GM19238 (cell line): ENCODE data around the gene INSC.
"Not testable (repeated sequence)": the region's sequence is repeated elsewhere in the genome, so short reads cannot be mapped to it uniquely, and the experiment has no call there.

ENCODE experiments used
- DNase-seq: peaks from one replicate; pipeline ENCODE4 v3.0.0; 2011; ENCODE audit warnings: low spot score; ENCODE audit not compliant: insufficient read length

Gene INSC, protein sequence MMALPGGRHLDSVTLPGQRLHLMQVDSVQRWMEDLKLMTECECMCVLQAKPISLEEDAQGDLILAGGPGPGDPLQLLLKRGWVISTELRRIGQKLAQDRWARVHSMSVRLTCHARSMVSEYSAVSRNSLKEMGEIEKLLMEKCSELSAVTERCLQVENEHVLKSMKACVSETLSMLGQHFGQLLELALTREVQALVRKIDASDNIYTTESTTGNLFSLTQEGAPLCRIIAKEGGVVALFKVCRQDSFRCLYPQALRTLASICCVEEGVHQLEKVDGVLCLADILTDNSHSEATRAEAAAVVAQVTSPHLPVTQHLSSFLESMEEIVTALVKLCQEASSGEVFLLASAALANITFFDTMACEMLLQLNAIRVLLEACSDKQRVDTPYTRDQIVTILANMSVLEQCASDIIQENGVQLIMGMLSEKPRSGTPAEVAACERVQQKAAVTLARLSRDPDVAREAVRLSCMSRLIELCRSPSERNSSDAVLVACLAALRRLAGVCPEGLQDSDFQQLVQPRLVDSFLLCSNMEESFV

DNA sequence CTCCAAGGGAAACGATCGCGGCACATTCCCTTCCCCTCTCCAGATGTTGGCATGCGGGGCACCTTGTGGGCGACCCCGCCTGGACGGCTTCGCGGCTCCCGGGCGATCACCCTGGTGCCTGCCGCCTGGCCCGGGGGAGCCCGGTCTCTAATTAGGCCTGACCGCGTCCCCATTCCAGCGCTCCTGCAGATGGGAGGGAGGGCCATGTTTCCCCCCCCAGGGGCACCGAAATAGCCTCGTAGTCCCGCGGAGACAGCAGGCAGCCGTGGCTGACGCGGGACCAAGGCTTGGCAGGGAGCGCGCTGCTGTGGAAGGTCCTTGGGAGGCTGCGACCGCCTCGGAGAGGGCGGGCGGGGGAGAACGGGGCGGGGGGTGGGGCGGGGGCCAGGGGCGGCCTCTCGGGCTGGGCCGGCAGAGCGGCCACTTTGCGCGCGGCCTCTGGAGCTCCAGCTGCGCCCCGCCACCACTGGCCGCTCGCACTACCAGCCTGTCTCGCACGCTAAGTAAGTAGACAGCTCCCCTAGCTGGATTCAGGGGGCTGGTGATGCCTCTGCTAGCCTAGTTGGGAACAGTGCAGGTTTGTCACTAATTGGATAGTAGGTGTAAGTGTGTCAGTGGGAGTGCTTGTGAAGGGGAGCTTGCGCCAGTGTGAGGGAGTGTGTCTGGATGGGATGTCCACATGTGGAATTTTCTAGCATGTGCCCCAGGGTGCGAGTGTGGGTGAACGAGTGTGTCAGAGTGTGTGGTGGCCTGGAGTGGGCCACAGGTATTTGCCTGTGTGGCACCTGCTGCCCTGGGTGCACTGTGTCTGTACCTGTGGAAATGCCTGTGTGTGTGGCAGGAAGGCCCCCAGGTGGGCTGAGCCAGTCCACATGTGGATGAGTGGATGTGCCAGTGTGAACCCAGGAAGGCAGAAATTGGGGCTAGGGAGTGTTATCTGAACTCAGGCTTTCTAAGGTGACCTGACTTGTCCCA lies at the start of gene INSC:
TSS of gene INSC (plus strand) at position 423 of the 975 bp plus-strand sequence. CDS start 34,252 bp downstream, outside the sequence.
- no peak for DNase-seq

DNA sequence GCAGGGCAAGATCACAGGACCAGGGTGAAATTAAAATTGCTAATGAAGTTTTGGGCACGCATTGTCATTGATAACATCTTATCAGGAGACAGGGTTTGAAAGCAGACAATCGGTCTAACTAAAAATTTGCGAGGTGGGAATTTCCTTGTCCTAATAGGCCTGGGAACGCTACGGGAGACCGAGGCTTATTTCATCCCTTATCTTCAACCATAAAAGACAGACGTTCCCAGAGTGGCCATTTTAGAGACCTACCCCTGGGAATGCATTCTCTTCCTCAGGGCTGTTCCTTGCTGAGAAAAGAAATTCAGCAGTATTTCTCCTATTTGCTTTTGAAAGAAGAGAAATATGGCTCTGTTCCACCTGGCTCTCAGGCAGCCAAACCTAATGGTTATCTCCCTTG lies 45.0 kb upstream of the INSC start:
- DNase-seq: not testable (repeated sequence)

DNA sequence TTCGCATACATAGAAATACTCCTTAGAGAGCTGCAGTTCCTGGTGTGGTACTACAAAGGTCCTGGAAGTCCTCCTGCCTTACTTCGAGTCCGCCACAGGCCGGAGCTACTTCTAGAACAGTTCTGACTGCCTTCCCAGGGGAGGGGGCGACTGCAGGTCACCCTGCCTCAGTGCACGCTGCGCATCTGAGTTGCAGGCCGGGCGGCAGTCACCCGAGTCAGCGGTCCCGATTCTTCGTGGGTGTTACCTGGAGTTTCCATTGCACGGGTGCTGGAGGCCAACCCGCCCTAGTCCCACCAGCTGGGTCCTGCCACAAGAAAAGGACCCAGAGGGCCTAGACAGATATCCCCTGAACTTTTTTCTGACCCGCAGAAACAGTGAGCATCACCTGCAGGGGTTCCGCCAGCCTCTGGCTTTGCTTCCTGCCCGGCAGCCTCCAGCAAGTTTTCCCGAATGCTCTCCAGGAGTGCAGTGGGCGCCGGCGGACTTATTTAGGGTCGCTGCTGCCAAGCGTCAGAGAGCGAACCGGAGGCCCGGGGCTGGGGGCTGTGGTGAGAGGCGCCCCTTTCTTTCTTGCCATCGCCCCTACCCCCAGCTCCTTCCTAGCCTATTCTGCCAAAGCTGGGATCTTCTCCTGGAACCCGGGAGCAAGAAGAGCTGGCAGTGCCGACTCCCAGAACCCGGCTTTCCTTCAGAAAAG lies 43.0 kb upstream of the INSC start:
- no peak for DNase-seq

DNA sequence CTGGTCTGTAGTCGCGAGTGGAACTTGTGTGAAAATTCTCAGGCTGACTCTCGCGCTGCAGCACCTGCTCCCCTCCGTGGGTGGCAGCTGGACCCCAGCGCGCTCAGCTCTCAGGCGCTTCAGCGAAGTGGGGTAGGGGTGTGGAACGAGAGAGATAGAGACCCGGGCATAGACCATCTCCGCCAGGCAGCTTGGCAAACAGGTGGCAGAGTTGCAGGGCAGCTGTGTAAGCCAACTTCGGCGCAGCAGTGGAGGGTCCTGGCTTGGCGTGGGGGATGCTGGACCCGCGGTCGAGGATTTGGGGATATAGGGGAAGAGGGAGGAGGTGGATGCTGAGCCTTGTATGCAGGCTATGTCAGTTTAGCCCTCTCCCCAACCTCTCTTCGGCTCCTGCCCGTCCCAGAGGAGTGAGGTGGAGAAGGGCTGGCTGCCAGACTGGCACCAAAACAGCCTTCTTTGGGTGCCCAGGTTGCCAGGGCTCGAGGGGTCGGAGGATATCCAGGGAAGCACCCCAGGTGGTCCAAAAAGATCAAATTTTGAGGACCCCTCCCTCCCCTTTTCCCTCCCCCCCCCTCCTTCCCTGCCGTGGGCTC lies 42.1 kb upstream of the INSC start:
- no peak for DNase-seq

DNA sequence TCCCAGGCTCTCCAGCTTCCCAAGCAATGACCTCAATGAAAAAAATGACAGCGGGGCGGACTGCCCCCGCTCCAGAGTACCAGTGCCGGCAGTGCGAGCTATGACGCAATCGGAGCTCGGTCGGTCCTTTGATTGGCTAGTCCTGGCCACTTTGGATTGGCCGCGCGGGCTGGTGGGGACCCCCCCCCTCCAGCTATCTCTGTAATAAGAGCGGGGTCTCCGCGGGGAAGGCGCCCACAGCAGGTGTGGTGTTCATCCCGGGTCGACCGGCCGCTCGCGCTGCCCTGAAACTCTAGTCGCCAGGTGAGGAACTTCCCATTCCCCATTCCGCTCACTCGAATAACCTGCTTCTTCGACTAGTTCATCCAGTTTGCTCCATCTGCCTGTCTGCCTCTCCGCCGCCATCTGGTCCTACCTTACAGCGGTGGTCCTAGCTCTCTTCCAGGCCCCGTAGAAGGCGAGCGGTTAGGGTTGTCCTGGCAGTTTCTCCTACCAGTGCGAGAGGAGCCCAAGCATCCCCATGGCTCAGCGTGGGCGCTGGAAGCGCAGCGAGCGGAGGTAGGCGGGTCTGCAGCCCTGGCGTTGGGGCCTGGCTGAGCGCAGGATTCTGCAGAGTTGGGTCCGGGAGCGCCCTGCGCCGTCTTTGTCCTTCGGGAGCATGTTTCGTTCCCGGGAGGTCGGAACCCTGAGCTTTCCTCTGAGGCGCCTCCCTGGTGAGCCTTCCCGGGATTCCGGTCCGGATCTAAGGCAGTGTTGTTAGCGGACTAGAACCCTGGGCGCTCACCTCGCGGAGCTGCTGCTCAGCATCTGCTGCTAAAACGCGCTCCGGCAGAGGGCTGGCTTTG lies 41.1 kb upstream of the INSC start, which contains the start of gene CALCB:
TSS of gene CALCB (plus strand) at position 233 of the 845 bp plus-strand sequence. CDS start 1,126 bp downstream, outside the sequence.
- DNase-seq: no peak

DNA sequence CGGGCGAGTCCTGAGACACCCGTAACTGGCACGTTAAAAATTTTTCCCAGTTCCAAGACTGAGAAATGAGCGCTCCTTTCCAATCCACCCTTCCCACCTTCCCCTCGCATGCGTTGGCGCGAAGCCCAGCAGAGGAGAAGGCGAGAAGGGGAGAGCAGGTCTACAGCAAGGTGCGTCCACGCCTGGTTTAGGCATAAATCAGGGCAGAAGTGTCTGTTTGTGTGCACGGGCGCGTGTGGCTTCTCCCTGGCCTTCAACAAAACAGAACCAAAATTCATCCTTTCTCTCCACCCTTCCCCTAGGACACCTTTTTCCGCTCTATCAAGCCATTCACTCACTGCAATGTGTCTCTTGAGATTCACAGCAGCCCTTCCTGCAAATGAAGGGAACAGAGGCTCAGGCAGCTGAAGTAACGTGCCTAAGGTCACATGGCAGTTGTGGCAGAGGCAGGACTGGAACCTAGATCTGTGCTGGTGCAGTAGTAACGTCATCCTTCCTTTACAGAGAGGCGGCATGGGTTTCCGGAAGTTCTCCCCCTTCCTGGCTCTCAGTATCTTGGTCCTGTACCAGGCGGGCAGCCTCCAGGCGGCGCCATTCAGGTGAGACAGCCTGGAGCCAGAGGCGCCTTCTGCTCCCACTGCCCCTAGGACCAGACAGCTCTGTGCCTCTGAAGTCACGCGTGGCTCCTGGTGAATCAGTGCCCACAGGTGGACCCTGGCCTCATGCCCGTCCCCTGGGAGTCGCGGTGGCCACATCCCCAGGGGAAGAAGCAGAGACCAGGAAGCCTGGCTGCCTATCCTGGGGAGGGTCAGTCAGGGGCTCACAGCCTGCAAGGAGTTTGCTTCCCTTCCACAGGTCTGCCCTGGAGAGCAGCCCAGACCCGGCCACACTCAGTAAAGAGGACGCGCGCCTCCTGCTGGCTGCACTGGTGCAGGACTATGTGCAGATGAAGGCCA lies 40.2 kb upstream of the INSC start:
- DNase-seq: peak; percentile 39

DNA sequence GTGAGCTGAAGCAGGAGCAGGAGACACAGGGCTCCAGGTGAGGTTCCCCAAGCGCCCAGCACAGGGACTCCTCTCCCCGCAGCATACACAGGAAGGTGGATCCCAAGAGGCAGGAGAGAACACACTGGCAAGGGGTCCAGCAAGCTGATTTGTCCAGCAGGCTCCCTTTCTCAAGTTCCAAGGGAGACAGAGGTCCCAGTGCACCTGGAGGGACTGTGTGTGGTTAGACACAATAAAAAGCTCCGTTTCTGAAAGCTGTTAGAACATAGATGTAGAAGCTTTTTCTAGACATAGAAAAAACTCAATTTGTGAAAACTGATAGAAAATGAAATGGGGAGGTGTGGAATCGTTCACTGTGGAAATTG lies 39.6 kb upstream of the INSC start:
- no peak for DNase-seq

DNA sequence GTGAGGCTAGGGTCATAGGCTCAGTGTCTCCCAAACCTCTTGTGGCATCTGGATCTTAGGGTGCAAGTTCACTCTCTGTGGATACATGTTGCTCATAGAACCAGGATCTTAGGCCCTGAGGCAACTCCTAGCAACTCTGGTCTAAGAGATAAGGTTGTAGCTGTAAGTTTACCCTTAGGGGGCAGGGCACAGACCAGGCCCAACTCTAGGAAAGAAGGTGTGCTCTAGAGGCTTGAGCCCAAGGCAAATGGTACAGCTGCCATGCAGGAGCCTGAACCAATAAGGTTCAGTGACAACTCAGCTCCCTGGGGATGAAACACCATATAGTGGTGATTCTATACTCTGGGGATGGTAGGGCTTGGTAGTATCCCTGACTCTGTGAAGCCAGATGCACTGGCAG lies 23.5 kb upstream of the INSC start:
- DNase-seq: no peak

DNA sequence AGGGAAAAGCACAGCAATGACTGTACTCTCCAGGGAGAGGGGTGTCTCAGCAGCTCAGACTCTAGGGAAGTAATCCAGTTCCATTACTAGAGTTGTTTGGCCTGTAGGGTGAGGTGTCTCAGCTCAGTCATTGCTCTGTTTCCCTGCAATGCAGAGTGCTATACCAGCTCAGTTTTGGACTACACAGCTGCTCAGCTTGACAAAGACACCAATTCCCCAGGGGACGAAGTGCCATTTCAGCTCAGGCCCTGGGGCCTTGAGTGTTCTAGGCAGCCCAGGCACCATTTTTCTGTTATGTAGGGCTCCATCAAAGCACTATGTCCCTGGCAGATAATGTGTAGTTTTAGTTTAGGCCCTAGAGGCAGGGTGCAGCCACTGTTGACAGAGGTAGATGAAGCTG lies 23.1 kb upstream of the INSC start:
- DNase-seq: no peak

DNA sequence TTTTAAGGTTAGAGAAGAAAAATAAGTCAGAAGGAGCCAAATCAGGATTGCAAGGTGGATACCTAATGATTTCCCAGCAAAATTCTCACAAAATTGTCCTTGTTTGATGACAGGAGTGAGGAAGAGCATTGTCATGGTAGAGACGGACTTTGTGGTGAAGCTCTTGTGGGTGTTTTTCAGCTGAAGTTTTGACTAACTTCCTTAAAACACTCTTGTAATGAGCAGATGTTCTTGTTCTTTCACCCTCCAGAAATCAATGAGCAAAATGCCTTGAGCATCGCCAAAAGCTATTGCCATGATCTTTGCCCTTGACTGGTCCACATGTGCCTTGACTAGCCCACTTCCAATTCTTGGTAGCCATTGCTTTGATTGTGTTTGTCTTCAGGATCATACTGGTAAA lies 21.3 kb upstream of the INSC start:
- no peak for DNase-seq

DNA sequence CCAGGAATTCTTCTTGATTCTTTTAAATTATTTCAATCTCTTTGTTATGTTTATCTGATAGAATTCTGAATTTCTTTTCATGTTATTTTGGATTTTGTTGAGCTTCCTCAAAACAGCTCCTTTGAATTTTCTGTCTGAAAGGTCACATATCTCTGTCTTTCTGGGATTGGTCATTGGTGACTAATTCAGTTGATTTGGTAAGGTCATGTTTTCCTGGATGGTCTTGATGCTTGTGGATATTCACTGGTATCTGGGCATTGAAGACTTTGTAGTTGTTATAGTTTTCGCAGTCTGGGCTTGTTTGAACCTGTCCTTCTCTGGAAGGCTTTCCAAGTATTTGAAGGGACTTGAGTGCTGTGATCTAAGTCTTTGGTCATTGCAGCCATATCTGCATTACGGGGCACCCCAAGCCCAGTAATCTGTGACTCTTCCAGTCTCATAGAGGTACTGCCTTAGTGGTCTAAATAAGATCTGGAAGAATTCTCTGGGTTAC lies 18.9 kb upstream of the INSC start:
- no peak for DNase-seq

DNA sequence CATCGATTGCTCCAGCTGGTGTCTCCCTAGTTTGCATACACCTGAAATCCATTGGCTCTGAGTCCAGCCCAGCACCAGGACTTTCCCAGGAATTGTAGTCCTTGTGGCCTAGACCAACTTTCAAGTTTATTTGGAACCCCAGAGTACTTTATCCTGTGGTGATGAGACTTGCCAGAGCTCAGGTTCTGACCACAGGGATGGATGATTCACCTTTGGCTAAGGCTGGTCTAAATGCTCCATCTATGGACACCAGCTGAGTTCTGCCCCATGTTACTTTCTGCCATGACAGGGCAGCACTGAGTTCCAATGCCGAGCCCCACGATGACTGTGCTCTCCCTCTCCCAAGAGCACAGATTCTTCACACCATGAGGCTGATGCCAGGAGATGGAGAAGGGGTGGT lies 17.3 kb upstream of the INSC start:
- no peak for DNase-seq

DNA sequence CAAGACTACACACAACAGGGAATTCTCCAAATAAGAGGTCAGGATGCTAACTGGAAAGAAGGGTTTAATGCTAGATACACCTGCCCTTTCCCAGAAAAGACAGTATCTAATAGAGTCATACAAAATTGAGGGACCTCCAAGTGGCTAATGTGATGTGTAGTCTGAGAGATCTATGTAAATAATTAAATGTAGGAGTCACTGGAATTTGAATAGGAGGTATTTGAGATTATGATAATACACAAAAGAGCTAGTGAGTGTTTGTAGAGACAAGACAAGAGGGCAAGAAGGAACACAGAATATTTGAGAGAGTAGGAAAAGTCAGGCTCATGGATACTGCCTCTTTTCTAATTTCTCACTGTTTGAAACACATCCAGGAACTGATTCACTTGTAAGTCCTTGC lies 15.5 kb upstream of the INSC start:
- no peak for DNase-seq

DNA sequence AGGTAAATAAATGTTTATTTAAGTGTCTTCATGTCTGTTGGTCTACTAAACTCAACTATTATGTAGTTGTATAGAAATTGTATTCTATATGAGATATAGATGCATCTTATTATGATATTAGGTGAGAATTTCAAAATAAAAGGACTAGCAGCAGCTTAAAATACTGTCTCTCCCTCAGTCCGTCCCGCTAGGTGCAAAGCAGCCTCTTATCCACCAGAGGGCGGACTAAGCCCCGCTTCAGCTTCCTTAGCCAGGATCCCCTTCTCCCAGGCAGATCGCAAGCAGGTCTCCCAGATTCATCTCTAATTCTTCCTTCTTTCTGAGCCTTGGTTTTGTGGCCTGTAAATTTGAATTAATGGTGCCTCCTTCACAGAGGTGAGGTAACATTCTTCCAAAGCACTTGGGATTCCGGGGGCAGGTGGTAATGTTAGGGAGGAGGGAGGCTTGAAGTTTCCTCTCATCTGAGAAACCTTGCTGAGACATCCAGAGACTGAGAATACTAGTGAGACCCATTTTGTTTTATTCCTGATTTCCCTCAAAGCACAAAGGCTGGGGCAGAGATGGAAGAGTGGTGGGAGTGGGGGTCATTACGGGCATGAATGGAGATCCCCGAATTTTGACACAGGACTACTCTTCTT lies 13.5 kb upstream of the INSC start:
- peak; percentile 37 for DNase-seq

DNA sequence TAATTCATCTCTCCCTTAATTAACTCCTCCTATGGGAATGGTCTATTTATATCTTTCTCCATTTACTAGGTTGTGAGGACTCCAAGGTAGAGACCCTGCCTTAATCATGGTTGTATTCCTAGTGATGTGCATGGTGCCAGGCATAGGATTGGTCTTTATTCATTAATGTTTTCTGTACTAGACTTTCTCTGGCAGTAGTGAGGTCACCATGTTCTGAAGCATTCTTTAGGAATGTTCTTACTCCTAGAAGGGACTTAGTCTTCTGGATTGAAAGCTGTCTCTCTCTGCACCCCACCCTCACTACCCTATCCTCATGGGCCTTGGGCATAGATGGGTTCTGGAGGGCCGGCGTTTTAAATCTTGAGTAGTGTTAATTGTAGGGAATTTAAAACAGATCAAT lies 10.6 kb upstream of the INSC start:
- no peak for DNase-seq

DNA sequence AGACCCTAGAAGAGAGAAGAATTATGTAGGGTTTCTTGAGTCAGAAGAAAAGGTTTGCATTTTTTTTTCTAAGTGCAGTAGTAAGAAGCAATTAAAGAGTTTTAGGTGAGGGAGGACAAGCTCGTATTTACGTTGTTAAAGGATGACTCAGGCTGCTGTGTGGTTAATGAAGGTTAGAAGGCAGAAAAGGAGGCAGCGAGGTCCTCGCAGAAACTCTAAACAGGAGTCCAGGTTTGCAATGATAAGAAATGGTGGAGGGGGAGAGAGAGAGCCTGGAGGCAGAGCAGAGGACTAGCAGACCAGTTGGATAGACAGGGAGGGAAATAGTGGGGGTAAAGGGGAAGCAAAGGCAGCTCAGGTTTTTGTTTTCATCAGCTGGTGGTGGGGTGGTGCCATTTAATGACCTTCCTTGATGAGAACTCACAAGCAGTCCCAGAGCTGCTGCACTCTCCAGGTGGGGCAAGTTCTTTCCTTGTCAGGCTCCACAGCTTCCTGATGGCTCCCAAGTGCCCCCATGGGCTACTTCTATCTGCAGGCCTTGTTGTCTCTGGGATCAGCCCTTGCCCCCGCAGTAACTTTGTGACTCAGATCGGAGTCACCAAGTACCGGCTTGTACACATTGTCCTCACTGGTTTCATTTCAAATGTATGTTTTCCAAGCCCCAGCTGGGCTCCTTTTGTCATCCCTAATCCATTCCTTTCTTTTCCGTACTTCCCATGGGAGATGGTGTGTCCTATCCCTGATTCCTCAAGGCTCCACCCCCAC lies 8.3 kb upstream of the INSC start:
- DNase-seq: no peak

DNA sequence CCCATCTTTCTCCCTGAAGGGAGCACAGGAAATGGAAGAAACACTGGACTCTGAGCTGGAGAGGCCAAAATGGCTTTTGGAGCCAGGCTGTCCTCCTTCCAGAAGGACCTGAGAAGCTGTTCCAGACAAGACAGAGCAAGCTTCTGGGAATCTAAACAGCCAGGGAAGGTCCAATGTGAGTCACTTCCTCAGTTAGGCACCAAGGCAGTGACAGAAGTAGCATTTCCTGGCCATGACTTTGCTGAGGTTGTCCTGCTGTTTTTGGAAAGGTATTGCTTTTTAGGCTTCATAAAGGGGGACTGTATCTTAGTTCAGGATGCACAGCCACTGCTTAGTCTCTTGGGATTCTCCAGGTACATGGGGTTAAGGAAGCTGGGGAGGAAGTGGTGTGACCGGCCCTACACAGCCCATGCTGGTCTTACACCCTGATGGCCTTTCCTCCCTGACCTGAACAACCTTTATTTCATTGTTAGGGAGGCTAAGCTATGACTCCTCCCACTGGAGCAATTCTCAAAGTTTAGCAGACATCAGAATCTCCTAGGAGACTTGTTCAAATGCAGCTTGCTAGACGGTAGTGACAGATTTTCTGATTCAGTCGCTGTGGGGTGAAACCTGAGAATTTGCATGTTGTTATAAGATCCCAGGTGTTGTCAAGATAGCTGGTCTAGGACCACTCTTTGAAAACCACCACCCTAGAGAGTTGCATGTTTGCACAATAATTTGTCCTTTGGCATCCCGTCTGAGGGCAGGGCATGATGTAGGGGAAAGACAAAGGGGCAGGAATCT lies 6.8 kb upstream of the INSC start:
- DNase-seq: peak; percentile 27
